HCEC 1CT (cell line): ENCODE data around the gene DUSP1.

Experiments
- DNase-seq: peaks from one replicate; pipeline ENCODE4 v3.0.0-alpha.2; 2017

DUSP1 gene

GRCh38 chr5:172777881-172778814 lies 7.2 kb upstream of the DUSP1 start:
- DNase-seq, result peak; percentile 85

GRCh38 chr5:172776235-172776594 lies 5.2 kb upstream of the DUSP1 start:
- DNase-seq, result no peak

GRCh38 chr5:172775326-172776234 lies 4.6 kb upstream of the DUSP1 start:
- DNase-seq, result peak; percentile 92

- DNase-seq, result no peak
Observed at GRCh38 chr5:172774561-172775315, 3.7 kb upstream of the DUSP1 start.

- no peak for DNase-seq
Observed at GRCh38 chr5:172773481-172774469, 2.8 kb upstream of the DUSP1 start.

- peak; percentile 96 for DNase-seq
Observed at GRCh38 chr5:172772112-172772906, 1.3 kb upstream of the DUSP1 start.

GRCh38 chr5:172771439-172772111 lies 580 bp upstream of the DUSP1 start:
- DNase-seq, result peak; percentile 63

- no peak for DNase-seq
Observed at GRCh38 chr5:172770374-172770674, 671 bp downstream of the DUSP1 start.

- peak; percentile 26 for DNase-seq
Observed at GRCh38 chr5:172769616-172770373, 1.2 kb downstream of the DUSP1 start.

GRCh38 chr5:172769342-172769615 lies 1.7 kb downstream of the DUSP1 start:
- no peak for DNase-seq

- peak; percentile 47 for DNase-seq
Observed at GRCh38 chr5:172768573-172769341, 2.2 kb downstream of the DUSP1 start.

- DNase-seq, result no peak
Observed at GRCh38 chr5:172768098-172768572, 2.9 kb downstream of the DUSP1 start.

GRCh38 chr5:172766287-172767108 lies 4.5 kb downstream of the DUSP1 start:
- DNase-seq, result peak; percentile 61

GRCh38 chr5:172765766-172766286 lies 5.2 kb downstream of the DUSP1 start:
- DNase-seq, result no peak

GRCh38 chr5:172764861-172765765 lies 5.9 kb downstream of the DUSP1 start:
- DNase-seq, result peak; percentile 99

- DNase-seq, result no peak
Observed at GRCh38 chr5:172763120-172763464, 7.9 kb downstream of the DUSP1 start.
